CD4-positive, alpha-beta T cell treated with Interleukin-4 for 1 hour (primary cell): ENCODE measurements around the gene CENPE.

Source experiments
- DNase-seq, 2 donors: peaks; one replicate each; pipeline ENCODE4 v3.0.0-alpha.2; 2020 to 2022

The CENPE gene

GRCh38 chr4:103075894-103076746, 122.0 kb downstream of the CENPE start:
- DNase-seq, result peak; percentile 60 to 77

GRCh38 chr4:103075435-103075893, 122.7 kb downstream of the CENPE start:
- DNase-seq, result no peak

GRCh38 chr4:103074744-103075434, 123.3 kb downstream of the CENPE start:
- no peak for DNase-seq

- no peak for DNase-seq
These were observed 124.2 kb downstream of the CENPE start for GRCh38 chr4:103073792-103074438.

- no peak for DNase-seq
These were observed 130.1 kb downstream of the CENPE start for GRCh38 chr4:103067841-103068547.

- DNase-seq, result no peak
These were observed 137.5 kb downstream of the CENPE start for GRCh38 chr4:103060453-103061148.
